ENCODE measurements around the gene IFI44L.

IFI44L gene

DNA sequence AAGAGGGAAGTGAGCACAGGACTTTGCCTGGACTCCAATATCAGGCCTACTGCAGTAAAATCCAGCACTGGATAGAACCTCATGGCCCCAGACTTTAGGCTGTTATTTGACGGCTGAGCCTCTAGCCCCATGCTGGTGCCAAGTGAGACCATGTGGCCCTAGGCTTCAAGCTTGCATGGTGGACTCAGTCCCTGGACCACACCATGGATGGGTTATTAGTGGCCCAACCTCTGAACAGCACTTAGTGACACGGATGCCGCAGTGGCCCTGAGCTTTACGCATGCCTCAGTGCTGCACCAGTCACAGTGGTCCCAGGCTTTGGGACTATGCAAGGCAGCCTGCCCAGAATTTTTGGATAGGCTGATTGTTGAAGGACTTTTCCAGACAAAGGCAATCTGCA is 13.0 kb downstream of the IFI44L start:
- Histone ChIP-seq H3K9me3 (ENCODE audit: control insufficient read depth in 1 of 2, low read length in 2 of 2) (no peaks in the 10 kb centered on the region), H3K9ac (ENCODE audit: low read depth in 1 of 2, low read length in 2 of 2) (no peak overlapping the region), H3K27ac (ENCODE audit: low read depth, low read length) (no peak overlapping the region), H3K4me3 (ENCODE audit: low read depth in 1 of 2, low read length in 2 of 2) (no peak overlapping the region), H3K27me3 (ENCODE audit: control insufficient read depth in 1 of 2, insufficient read depth in 2 of 2, low read length in 2 of 2) (no peaks in the 10 kb centered on the region), H3K36me3 (ENCODE audit: control insufficient read depth in 1 of 2, insufficient read depth in 2 of 2, low read length in 2 of 2) (no peaks in the 10 kb centered on the region), H3K4me1 (ENCODE audit: control insufficient read depth in 1 of 2, insufficient read depth in 2 of 2, low read length in 2 of 2) (no peaks in the 10 kb centered on the region)

DNA sequence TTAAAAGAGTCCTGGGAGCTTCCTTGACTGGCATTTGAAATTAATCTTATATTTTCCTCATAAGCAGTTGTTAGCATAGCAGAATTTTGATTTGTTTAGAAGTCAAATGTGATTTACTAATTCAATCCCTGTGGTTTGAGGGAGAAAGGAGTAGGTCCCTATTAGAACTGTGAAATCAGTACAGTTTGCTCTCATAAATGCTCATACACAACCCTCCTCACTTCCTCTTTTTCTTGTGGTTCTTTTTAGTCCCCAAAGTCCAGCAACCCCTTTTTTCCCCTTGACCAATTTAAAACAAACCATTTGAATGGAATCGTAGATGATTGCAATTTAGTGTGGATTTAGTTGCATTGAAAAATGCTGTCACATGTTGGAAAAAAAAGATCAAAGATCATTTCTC is 20.2 kb downstream of the IFI44L start:
- no peaks in the 10 kb centered on the region for H3K36me3 ChIP-seq (ENCODE audit: control insufficient read depth in 1 of 2, insufficient read depth in 2 of 2, low read length in 2 of 2)
- H3K4me1 ChIP-seq (ENCODE audit: control insufficient read depth in 1 of 2, insufficient read depth in 2 of 2, low read length in 2 of 2), result peaks cover 0 to 3% of the 10 kb centered on the region in 2 donors

DNA sequence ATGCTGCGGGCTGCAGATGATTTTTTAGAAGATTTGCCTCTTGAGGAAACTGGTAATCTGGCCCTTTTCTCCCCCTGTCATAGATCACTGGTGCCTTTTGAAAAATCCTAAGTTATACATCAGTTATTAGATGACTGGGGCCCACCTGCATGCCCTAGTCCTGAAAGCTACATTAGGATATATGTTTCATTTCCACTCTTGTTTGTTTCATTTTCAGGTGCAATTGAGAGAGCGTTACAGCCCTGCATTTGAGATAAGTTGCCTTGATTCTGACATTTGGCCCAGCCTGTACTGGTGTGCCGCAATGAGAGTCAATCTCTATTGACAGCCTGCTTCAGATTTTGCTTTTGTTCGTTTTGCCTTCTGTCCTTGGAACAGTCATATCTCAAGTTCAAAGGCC is 21.3 kb downstream of the IFI44L start:
- no peaks in the 10 kb centered on the region for H3K36me3 ChIP-seq (ENCODE audit: control insufficient read depth in 1 of 2, insufficient read depth in 2 of 2, low read length in 2 of 2)
- no peak overlapping the region for H3K9ac ChIP-seq (ENCODE audit: low read depth in 1 of 2, low read length in 2 of 2)
- no peak overlapping the region for H3K27ac ChIP-seq (ENCODE audit: low read depth, low read length)
- peaks cover 0 to 4% of the 10 kb centered on the region in 2 donors for H3K9me3 ChIP-seq (ENCODE audit: control insufficient read depth in 1 of 2, low read length in 2 of 2)
- peaks cover 0 to 3% of the 10 kb centered on the region in 2 donors for H3K4me1 ChIP-seq (ENCODE audit: control insufficient read depth in 1 of 2, insufficient read depth in 2 of 2, low read length in 2 of 2)
- H3K27me3 ChIP-seq (ENCODE audit: control insufficient read depth in 1 of 2, insufficient read depth in 2 of 2, low read length in 2 of 2), result no peaks in the 10 kb centered on the region
- no peak overlapping the region for H3K4me3 ChIP-seq (ENCODE audit: low read depth in 1 of 2, low read length in 2 of 2)

More for the DNA sequence above, 20.2 kb downstream of the IFI44L start:
- Histone ChIP-seq H3K4me3 (ENCODE audit: low read depth in 1 of 2, low read length in 2 of 2) (no peak overlapping the region), H3K27ac (ENCODE audit: low read depth, low read length) (no peak overlapping the region), H3K9me3 (ENCODE audit: control insufficient read depth in 1 of 2, low read length in 2 of 2) (peaks cover 0 to 4% of the 10 kb centered on the region in 2 donors), H3K27me3 (ENCODE audit: control insufficient read depth in 1 of 2, insufficient read depth in 2 of 2, low read length in 2 of 2) (no peaks in the 10 kb centered on the region), H3K9ac (ENCODE audit: low read depth in 1 of 2, low read length in 2 of 2) (no peak overlapping the region)

DNA sequence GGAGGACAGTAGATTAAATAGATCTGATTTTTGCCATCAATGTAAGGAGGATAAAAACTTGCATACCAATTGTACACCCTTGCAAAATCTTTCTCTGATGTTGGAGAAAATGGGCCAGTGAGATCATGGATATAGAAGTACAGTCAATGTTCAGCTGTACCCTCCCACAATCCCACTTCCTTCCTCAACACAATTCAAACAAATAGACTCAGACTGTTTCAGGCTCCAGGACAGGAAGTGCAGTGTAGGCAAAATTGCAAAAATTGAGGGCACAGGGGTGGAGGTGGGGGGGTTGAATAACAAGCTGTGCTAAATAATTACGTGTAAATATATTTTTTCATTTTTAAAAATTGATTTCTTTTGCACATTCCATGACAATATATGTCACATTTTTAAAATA is 25.5 kb downstream of the IFI44L start:
- Histone ChIP-seq H3K9ac (ENCODE audit: low read depth in 1 of 2, low read length in 2 of 2) (no peak overlapping the region), H3K36me3 (ENCODE audit: control insufficient read depth in 1 of 2, insufficient read depth in 2 of 2, low read length in 2 of 2) (no peaks in the 10 kb centered on the region), H3K9me3 (ENCODE audit: control insufficient read depth in 1 of 2, low read length in 2 of 2) (peaks cover 0 to 6% of the 10 kb centered on the region in 2 donors), H3K4me3 (ENCODE audit: low read depth in 1 of 2, low read length in 2 of 2) (no peak overlapping the region), H3K4me1 (ENCODE audit: control insufficient read depth in 1 of 2, insufficient read depth in 2 of 2, low read length in 2 of 2) (peaks cover 5 to 8% of the 10 kb centered on the region in 2 donors), H3K27ac (ENCODE audit: low read depth, low read length) (no peak overlapping the region), H3K27me3 (ENCODE audit: control insufficient read depth in 1 of 2, insufficient read depth in 2 of 2, low read length in 2 of 2) (no peaks in the 10 kb centered on the region)

DNA sequence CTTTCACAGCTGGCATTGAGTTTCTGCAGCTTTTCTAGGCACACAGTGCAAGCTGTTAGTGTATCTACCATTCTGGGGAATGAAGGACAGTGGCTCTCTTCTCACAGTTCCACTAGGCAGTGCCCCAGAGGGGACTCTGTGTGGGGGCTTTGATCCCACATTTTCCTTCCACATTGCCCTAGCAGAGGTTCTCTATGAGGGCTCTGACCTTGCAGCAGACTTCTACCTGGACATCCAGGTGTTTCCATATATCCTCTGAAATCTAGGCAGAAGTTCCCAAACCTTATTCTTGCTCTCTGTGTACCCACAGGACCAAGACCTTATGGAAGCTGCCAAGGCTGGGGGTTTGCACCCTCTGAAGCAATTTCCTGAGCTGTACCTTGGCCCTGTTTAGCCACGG is 27.0 kb downstream of the IFI44L start:
- H3K9me3 ChIP-seq (ENCODE audit: control insufficient read depth in 1 of 2, low read length in 2 of 2), result peaks cover 0 to 6% of the 10 kb centered on the region in 2 donors
- no peak overlapping the region for H3K27ac ChIP-seq (ENCODE audit: low read depth, low read length)
- H3K4me1 ChIP-seq (ENCODE audit: control insufficient read depth in 1 of 2, insufficient read depth in 2 of 2, low read length in 2 of 2), result peaks cover 5 to 8% of the 10 kb centered on the region in 2 donors

DNA sequence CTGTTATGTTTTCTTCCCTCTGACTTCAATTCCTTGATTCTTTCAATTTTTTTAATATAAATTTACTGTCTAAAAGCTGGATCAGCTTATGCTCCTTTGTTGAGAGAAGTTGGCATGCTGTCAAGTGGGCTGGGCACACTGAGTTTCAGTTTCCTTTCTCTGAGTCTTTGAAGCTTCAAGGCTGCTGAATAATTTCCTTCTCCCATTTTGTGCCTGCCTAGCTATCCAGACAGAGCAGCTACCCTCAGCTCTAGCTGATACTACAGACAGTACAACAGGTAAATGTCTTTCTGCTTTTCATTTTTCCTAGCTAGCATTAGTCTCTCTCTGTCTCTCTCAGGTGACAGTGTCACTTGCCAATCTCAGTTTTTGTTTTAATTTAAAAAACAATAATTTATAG is 29.4 kb downstream of the IFI44L start, which contains the start of gene IFI44:
IFI44 (plus strand) TSS at position 204 of the 400 bp plus-strand sequence. CDS start 365 bp downstream, outside the sequence.
- Histone ChIP-seq H3K27me3 (ENCODE audit: control insufficient read depth in 1 of 2, insufficient read depth in 2 of 2, low read length in 2 of 2) (no peaks in the 10 kb centered on the region), H3K9ac (ENCODE audit: low read depth in 1 of 2, low read length in 2 of 2) (peak within 1 kb of the TSS; percentile 31 to 49), H3K4me3 (ENCODE audit: low read depth in 1 of 2, low read length in 2 of 2) (peak within 1 kb of the TSS; percentile 65 to 67), H3K36me3 (ENCODE audit: control insufficient read depth in 1 of 2, insufficient read depth in 2 of 2, low read length in 2 of 2) (no peaks in the 10 kb centered on the region), H3K9me3 (ENCODE audit: control insufficient read depth in 1 of 2, low read length in 2 of 2) (peaks cover 0 to 2% of the 10 kb centered on the region in 2 donors), H3K4me1 (ENCODE audit: control insufficient read depth in 1 of 2, insufficient read depth in 2 of 2, low read length in 2 of 2) (peaks cover 5 to 8% of the 10 kb centered on the region in 2 donors), H3K27ac (ENCODE audit: low read depth, low read length) (no peak within 1 kb of the TSS)

More for the DNA sequence above, 27.0 kb downstream of the IFI44L start:
- no peaks in the 10 kb centered on the region for H3K27me3 ChIP-seq (ENCODE audit: control insufficient read depth in 1 of 2, insufficient read depth in 2 of 2, low read length in 2 of 2)
- H3K36me3 ChIP-seq (ENCODE audit: control insufficient read depth in 1 of 2, insufficient read depth in 2 of 2, low read length in 2 of 2), result no peaks in the 10 kb centered on the region
- no peak overlapping the region for H3K4me3 ChIP-seq (ENCODE audit: low read depth in 1 of 2, low read length in 2 of 2)
- H3K9ac ChIP-seq (ENCODE audit: low read depth in 1 of 2, low read length in 2 of 2), result no peak overlapping the region

DNA sequence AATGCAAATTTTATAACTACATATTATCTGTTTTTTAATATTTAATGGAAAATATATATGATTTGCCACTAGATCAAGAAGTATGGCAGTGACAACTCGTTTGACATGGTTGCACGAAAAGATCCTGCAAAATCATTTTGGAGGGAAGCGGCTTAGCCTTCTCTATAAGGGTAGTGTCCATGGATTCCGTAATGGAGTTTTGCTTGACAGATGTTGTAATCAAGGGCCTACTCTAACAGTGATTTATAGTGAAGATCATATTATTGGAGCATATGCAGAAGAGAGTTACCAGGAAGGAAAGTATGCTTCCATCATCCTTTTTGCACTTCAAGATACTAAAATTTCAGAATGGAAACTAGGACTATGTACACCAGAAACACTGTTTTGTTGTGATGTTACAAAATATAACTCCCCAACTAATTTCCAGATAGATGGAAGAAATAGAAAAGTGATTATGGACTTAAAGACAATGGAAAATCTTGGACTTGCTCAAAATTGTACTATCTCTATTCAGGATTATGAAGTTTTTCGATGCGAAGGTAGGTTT is 29.9 kb downstream of the IFI44L start:
- Histone ChIP-seq H3K36me3 (ENCODE audit: control insufficient read depth in 1 of 2, insufficient read depth in 2 of 2, low read length in 2 of 2) (peaks cover 0 to 4% of the 10 kb centered on the region in 2 donors), H3K9ac (ENCODE audit: low read depth in 1 of 2, low read length in 2 of 2) (peak overlapping the region; percentile 31 to 49), H3K27ac (ENCODE audit: low read depth, low read length) (no peak overlapping the region), H3K4me3 (ENCODE audit: low read depth in 1 of 2, low read length in 2 of 2) (peak overlapping the region; percentile 65 to 67), H3K27me3 (ENCODE audit: control insufficient read depth in 1 of 2, insufficient read depth in 2 of 2, low read length in 2 of 2) (no peaks in the 10 kb centered on the region), H3K4me1 (ENCODE audit: control insufficient read depth in 1 of 2, insufficient read depth in 2 of 2, low read length in 2 of 2) (peaks cover 5 to 7% of the 10 kb centered on the region in 2 donors), H3K9me3 (ENCODE audit: control insufficient read depth in 1 of 2, low read length in 2 of 2) (peaks cover 0 to 2% of the 10 kb centered on the region in 2 donors)

DNA sequence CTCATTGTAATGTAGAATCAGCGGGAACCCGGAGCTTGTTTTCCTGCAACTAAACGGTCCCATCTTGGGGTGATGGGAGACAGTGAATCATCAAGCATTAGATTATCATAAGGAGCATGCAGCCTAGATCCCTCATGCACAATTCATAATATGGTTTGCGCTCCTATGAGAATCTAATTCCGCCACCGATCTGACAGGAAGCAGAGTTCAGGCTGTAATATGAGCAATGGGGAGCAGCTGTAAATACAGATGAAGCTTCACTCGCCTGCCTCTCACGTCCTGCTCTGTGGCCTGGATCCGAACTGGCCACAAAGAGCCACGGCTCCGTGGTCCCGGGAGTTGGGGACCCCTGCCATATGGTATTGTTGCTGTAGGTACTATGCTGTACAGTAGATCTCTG is 31.0 kb downstream of the IFI44L start:
- Histone ChIP-seq H3K36me3 (ENCODE audit: control insufficient read depth in 1 of 2, insufficient read depth in 2 of 2, low read length in 2 of 2) (peaks cover 3 to 11% of the 10 kb centered on the region in 2 donors), H3K9me3 (ENCODE audit: control insufficient read depth in 1 of 2, low read length in 2 of 2) (peaks cover 0 to 2% of the 10 kb centered on the region in 2 donors), H3K27ac (ENCODE audit: low read depth, low read length) (no peak overlapping the region), H3K9ac (ENCODE audit: low read depth in 1 of 2, low read length in 2 of 2) (peak overlapping the region; percentile 19 to 49), H3K4me1 (ENCODE audit: control insufficient read depth in 1 of 2, insufficient read depth in 2 of 2, low read length in 2 of 2) (peaks cover 5% of the 10 kb centered on the region in 2 donors), H3K27me3 (ENCODE audit: control insufficient read depth in 1 of 2, insufficient read depth in 2 of 2, low read length in 2 of 2) (no peaks in the 10 kb centered on the region), H3K4me3 (ENCODE audit: low read depth in 1 of 2, low read length in 2 of 2) (peak overlapping the region; percentile 65 to 67)

DNA sequence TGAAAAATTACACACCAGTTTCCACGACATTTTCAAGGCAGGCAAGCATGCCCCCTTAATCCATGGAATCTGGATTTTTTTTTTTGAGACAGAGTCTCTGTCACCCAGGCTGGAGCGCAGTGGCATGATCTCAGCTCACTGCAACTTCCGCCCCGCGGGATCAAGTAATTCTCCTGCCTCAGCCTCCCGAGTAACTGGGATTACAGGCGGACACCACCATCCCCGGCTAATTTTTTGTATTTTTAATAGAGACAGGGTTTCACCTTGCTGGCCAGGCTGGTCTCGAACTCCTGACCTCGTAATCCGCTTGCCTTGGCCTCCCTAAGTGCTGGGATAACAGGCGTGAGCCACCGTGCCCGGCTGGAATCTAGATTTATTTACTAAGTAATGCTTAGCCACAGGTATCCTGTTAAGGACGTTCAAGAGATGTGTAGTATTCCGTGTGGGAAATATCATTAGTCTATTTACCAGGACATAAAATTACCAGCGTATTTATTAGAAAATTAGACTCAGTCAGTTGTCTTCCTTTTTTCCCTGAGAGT is 31.8 kb downstream of the IFI44L start:
- Histone ChIP-seq H3K36me3 (ENCODE audit: control insufficient read depth in 1 of 2, insufficient read depth in 2 of 2, low read length in 2 of 2) (peaks cover 3 to 11% of the 10 kb centered on the region in 2 donors), H3K27me3 (ENCODE audit: control insufficient read depth in 1 of 2, insufficient read depth in 2 of 2, low read length in 2 of 2) (no peaks in the 10 kb centered on the region), H3K4me1 (ENCODE audit: control insufficient read depth in 1 of 2, insufficient read depth in 2 of 2, low read length in 2 of 2) (peaks cover 5% of the 10 kb centered on the region in 2 donors), H3K27ac (ENCODE audit: low read depth, low read length) (no peak overlapping the region), H3K9me3 (ENCODE audit: control insufficient read depth in 1 of 2, low read length in 2 of 2) (peaks cover 0 to 2% of the 10 kb centered on the region in 2 donors), H3K9ac (ENCODE audit: low read depth in 1 of 2, low read length in 2 of 2) (no peak overlapping the region), H3K4me3 (ENCODE audit: low read depth in 1 of 2, low read length in 2 of 2) (peak overlapping the region; percentile 16 to 65)

DNA sequence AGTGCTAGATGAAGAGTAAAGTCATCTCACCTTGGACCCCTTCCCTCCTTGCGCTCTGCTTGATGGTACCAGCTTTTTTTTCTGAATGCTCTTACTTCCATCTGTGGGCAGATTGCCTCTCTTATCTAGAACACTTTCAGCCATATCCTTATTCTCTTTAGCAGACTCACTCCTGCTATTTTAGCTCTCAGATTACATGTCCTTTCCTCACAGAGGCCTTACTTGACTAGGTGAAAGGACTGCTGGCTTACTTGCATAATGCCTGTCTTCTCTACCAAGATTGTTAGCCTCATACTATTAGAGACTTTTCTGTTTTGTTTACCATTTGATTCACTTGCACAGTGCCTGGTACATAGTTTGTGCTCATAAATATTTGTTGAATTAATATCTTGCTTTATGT is 38.7 kb downstream of the IFI44L start:
- Histone ChIP-seq H3K36me3 (ENCODE audit: control insufficient read depth in 1 of 2, insufficient read depth in 2 of 2, low read length in 2 of 2) (peaks cover 29 to 31% of the 10 kb centered on the region in 2 donors), H3K27ac (ENCODE audit: low read depth, low read length) (no peak overlapping the region), H3K27me3 (ENCODE audit: control insufficient read depth in 1 of 2, insufficient read depth in 2 of 2, low read length in 2 of 2) (no peaks in the 10 kb centered on the region), H3K4me3 (ENCODE audit: low read depth in 1 of 2, low read length in 2 of 2) (no peak overlapping the region), H3K9me3 (ENCODE audit: control insufficient read depth in 1 of 2, low read length in 2 of 2) (no peaks in the 10 kb centered on the region), H3K4me1 (ENCODE audit: control insufficient read depth in 1 of 2, insufficient read depth in 2 of 2, low read length in 2 of 2) (no peaks in the 10 kb centered on the region), H3K9ac (ENCODE audit: low read depth in 1 of 2, low read length in 2 of 2) (no peak overlapping the region)
